GM12892 (cell line): Measurements from ENCODE around the gene ACOT6.
"Not testable (repeated sequence)": the region's sequence is repeated elsewhere in the genome, so short reads cannot be mapped to it uniquely, and the experiment has no call there.

Experiments
- POLR2A ChIP-seq: IDR thresholded peaks from 2 replicates; pipeline ENCODE4 v1.6.1; 2011; ENCODE audit warnings: low read depth, low read length, control low read depth
- POLR2AphosphoS5 ChIP-seq: IDR thresholded peaks from 2 replicates; pipeline ENCODE4 v1.6.1; 2011; ENCODE audit warnings: low read depth, low read length, control low read depth
- TAF1 ChIP-seq: IDR thresholded peaks from 2 replicates; pipeline ENCODE4 v1.6.1; 2011; ENCODE audit warnings: low read depth, mild to moderate bottlenecking, control low read depth, low read length, borderline replicate concordance

- TF ChIP-seq TAF1, POLR2AphosphoS5, POLR2A: not testable (repeated sequence)
Observed at GRCh38 chr14:73590673-73591004, 21.7 kb upstream of the ACOT6 start.
